AG08395 (cell line): ENCODE data around the gene PID1.

Experiments used
- DNase-seq: peaks from one replicate; pipeline ENCODE4 v3.0.0; 2012; ENCODE audit warnings: mixed read lengths, low spot score

The PID1 gene

GRCh38 chr2:229071292-229071976 is 199.7 kb downstream of the PID1 start:
- peak; percentile 24 for DNase-seq

- no peak for DNase-seq
Measured at GRCh38 chr2:229066121-229066715, 204.9 kb downstream of the PID1 start.

DNA sequence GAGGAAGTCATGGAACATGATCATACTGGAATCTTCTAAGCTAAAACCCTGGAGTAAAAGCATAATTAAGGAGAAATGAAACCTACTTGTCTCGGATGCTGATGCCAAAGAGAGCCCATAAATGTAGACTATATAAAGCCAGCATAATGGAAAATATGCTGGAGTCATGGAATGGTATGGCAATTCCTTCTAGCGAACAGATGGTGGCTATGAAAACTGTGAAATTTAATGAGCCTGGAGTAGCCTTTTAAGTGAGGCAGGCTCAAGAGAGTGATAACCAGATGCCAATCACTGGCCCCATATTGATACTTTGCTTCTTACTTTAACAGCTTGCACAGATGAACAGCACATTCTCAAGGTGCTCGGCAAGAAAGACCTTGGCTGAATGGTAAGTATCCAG is 206.3 kb downstream of the PID1 start:
- DNase-seq = no peak

GRCh38 chr2:229060147-229060546 is 210.9 kb downstream of the PID1 start:
- no peak for DNase-seq

DNA sequence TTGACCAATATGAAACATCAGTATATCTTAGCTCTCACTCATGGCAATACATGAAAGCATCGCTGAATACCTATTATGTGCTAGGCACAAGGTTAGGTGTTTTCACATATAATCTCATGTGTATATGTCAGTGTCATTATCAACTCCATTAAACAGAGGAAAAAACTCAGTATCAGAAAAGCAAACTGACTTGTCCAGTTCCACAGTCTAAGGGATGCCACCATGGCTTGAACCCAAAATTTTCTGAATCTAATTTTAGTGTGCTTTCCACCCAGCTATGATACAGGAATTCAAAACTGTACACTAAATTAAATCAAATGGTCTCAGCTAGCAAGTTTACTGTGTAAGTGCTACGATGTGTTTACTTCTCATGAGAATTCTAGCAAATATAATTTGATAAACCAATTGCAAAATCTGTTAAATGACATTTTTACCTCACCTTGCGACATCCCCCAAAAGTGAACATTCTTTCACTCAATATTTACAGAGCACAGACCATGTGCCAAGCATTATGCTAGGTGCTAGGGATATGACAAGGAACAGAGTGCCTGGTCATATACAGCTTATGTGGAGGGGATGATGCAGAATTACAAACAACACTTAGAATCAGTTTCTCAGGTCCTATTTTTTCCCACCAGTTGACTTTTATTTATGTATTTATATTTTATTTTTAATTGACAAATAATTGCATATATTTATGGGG is 211.6 kb downstream of the PID1 start:
- DNase-seq = no peak

DNA sequence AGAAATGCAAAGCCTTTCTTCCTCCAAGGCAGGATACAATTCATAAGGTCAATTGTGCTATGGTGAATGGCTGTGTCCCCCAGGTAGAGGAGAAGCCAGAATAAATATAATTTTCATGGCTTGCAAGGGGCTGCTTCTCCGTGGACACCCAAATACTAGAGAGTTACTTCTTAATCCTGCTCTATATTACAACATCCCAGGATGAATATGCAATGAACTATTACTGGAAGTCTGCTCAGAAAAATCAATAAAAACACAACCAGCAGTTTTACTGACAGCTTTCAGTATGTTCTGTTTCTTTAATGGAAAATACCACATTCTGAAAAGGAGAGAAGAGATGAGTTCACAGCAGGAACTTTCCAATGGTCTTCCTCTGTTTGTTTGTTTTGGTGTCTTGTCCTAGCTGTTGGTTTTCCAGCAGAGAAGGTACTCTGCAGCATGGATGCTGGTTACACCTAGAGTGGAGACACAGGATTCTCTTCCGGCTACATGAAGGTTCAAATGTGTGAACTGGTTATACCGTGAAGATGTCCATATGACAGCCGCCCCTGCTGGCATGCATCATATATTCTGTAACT is 213.0 kb downstream of the PID1 start:
- DNase-seq = no peak

GRCh38 chr2:229054311-229054710 is 216.8 kb downstream of the PID1 start:
- DNase-seq = no peak

DNA sequence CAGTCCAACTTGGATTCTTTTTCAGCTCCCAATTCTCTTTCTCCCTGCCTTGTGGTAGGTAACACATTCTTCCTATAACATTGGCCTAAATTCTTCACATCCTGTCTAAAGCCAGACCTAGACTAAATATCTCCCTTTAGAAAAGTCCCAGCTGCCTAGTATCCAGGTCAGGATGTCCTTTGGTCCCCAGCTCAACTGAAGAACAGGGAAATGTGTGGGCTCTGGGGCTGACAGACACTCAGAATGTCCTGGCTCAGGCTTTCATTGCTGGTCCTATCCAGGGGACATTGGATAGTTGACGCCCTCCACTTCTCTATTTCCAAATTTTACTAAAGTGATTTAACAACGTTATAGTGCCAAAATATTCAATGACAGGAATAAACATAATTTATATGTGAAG is 219.3 kb downstream of the PID1 start:
- no peak for DNase-seq

DNA sequence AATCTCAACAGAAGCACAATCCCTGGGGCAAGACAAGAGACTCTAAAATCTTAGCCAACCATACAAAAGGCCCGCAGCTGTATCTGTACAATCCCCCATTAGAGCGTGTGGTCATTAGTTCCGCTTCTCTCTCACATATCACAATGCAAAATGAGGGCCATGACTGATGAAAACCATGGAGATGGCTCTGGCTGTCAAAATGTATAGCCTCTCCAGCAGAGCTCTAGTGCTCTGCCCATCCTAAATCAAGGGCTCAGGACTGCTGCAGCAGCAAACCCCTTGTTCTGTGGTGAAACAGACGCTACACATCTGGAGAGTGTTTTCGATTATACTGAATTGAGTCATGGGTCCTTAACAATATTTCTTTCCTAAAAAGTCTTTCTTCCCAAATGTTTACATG is 221.0 kb downstream of the PID1 start:
- DNase-seq = peak; percentile 33

DNA sequence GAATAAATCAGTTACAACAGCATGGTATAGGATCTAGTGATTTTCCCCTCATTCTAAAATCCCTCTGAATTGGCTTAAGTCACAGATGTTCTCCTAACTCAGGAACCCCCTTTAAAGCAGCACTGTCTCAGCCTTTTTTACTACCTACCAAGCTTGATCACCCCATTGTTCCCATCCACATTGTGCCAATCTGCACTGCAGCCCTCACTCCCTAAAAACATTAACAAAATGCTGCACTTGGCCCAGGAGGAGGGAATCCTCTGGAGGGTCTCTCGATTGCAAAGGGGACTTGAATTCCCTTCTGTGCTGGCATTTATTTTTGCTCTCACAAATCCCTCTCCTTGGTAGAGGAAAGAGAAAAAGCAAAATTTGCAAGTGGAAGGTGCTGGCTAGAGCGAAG is 223.0 kb downstream of the PID1 start:
- DNase-seq = no peak

DNA sequence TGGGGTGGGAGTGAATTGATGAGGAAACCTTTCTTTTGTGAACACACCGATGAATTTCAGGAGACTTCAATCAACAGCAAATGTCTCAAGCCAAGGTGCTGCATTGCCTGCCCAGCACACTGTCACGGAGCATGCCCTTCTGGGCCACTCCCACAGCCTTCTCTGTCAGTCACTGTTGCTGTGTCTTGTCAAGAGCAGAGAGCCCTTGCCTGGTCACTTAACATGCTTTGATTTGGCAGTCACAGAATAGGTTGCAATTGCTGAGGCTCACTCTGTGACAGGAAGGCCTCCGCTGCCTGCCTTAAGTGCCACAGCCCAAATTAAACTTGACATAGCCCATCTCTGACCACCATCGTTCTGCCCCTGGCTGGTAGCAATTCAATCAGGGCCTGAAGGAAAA is 225.4 kb downstream of the PID1 start:
- no peak for DNase-seq

DNA sequence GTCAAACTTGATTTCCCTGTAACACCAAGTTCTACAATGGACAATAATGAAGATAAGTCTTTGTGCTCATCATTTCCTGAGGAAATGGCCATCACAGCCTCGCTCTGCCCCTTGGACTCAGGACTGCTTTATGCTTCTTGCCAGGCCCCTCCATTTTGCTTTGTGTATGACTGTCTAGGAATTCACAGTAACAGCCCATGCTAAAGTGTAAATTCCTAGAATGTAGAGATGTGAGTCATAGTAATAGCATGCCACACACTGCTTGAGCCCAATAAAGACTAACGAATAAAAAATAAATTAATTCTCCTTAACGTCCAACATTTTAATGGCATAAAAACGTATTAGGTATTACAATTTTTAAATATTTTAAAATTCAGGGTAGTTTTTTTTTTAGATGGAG is 226.5 kb downstream of the PID1 start:
- DNase-seq = no peak

DNA sequence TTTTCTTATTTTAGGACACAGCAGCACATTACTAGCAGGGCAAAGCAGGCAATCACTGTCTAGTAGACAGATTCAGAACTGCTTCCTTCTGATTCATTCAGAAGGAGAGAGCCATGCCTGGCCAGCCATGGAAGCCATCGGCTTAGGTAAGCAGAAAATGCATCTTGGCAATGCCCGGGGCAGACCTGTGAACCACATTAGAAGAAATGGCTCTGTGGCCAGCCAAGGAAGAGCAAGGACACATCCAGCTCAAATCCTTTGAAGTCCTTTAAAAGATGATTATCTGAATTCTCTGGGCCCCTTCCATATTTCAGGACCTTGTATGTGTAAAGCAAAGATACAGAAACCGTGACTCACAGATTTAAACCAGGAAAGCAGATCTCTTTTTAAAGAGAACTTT is 227.4 kb downstream of the PID1 start:
- DNase-seq = no peak

DNA sequence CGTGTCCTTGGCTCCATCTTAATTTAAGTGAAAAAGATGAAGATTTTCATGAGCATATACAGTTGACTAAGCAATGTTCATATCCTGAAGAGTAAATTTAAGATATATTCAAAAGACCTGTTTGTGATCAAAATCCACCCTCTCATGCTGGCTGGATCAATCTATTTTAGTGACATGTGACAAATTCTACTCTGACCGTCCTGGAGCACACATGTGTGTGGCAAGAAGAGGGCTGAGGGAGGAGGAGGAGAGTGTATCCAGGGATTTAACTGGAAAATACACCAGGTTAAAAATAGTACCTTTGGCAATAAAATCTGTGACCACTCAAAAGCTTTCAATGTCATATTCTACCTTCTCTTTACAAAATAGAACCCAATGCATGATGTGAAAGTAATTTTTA is 228.7 kb downstream of the PID1 start:
- no peak for DNase-seq

DNA sequence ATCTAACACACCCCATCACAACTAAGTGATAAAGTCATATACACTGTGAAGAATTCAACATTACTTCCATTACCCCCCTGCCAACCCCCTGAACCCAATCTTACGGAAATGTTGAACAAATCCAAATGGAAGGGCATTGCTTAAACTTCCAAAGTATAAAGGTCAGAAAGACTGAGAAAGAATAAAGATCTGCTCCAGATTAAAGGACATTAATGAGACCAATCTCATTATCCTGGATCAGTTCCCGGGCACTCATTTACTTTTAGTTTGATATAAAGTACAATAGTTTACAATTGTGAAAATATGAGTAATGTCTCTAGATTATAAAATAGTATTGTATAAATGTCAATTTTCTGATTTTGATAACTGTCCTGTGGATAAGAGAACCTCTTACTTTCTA is 229.4 kb downstream of the PID1 start:
- DNase-seq = no peak

- no peak for DNase-seq
Measured at GRCh38 chr2:229037621-229038020, 233.5 kb downstream of the PID1 start.

GRCh38 chr2:229033816-229034215 is 237.3 kb downstream of the PID1 start:
- no peak for DNase-seq

GRCh38 chr2:229032608-229033234 is 238.4 kb downstream of the PID1 start:
- DNase-seq = peak; percentile 35

DNA sequence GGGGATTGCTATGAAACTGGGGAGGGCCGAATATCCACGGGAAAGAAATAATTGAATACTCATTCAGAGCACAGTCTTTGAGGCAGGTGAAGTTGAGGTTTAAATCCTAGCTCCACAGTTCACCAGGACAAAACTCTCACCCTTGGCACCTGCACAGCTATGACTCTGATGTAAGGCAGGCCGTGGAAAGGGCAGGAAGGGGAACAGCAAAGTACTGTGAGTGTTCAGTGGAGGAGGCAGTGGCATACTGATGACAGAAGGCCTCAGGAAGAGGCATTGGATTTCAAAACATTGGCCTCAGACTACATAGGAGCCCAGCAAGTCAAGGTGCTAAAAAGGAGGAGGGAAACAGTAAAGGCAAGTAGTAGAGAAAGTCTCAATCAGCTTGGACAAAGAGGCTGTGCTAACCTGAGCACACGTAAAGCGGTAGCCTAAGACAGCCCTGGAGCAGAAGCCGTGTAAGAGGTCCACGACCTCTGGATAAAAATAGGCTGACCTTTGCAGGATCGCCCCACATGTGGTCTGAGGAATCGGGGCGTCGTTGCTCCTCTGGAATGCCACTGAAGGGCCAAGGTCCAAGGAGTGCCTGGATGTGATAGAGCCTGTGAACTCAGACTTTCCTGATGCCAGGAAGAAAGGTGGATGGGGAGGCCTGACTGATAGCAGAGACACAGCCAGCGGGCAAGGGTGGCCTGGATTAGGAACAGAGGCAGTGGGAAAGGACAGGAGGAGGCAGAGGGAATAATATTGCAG is 243.6 kb downstream of the PID1 start:
- DNase-seq = no peak

DNA sequence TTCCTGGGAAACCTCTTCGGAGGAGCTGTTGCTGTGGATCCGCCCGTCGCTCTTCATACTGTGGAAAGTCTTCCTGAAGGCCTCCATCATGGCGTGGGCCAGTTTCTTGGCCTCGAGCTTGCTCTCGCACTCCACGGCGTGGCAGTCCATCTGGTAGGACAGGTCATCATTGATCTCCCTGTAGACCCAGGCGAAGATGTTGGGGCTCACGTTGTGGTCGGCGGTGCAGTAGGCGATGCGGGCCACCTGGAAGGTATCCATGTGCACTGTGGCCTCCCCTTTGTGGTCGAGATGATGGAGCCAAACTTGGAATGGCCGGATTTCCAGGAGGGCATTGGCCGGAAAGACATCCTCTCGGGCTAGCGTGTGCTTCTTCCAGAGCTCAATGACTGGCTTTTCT is 245.4 kb downstream of the PID1 start:
- DNase-seq = no peak

DNA sequence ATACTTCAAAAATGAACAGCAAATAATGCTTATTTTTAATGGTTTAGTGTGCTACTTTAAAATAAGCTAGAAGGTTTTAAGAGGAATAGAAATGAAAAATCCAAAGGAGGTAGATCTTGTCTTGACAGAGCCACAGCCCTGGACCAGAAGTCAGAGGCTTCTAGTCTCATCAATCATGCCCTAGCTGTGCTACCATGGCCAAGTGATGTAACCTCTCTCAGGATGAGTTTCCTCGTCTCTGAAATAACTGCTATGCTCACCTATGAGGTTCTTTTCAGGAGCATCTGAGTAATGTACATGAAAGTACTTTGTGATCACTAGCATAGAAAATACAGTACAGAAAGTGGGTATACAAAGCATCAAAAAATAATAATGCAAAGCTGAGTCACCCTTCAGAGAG is 248.4 kb downstream of the PID1 start:
- DNase-seq = no peak

DNA sequence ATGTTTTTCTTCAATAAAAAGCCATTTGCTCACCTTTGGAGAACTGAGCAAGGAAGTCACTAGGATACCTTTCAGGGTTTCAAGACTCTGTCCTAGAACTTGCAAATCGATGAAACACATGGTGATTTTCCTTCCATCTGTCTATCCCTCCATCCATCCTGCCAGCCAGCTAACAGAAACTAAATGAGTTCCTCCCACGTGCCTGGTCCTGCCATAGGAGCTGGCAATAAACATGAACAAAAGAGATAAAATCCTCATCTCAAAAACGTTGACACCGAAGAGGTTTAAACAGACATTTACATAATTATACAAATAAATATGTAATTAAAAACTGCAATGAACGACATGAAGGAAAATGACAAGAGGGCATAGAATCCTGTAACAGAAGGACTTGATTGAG is 249.0 kb downstream of the PID1 start:
- no peak for DNase-seq
